Omental fat pad (tissue), 4 donors: Measurements from ENCODE around the gene MYLK2. TPM values are rescaled to one million over a fixed set of nuclear protein-coding genes. Genes with fewer than 3 reads are reported as not detected.

ENCODE experiments used
- ATAC-seq: fragments of 150-250 bp; one replicate; pipeline ENCODE4 v1.9.1; 2016; ENCODE audit warnings: mild to moderate bottlenecking, moderate library complexity; ENCODE audit not compliant: low FRiP score
- DNase-seq: peaks from one replicate; pipeline ENCODE4 v3.0.0-alpha.2; 2019; ENCODE audit warnings: low spot score
- total RNA-seq, 4 donors: library from RNA; depleted of rRNA; stranded (reverse); fragments of >200 nt; gene quantifications; one replicate each; pipeline ENCODE4 v1.1.0, GENCODE V29; 2016
- TF ChIP-seq, protein P1 (sequence below), 3 donors: fragments of 450-650 bp; IDR thresholded peaks; one replicate each; pipeline ENCODE4 v1.5.1; 2016 to 2017; ENCODE audit warnings: antibody characterized with exemption in 3 of 3, mild to moderate bottlenecking in 3 of 3, moderate library complexity in 2 of 3

Gene MYLK2
- total RNA-seq, 4 donors from 2014 or later = 0.12 TPM; not detected in 3

DNA sequence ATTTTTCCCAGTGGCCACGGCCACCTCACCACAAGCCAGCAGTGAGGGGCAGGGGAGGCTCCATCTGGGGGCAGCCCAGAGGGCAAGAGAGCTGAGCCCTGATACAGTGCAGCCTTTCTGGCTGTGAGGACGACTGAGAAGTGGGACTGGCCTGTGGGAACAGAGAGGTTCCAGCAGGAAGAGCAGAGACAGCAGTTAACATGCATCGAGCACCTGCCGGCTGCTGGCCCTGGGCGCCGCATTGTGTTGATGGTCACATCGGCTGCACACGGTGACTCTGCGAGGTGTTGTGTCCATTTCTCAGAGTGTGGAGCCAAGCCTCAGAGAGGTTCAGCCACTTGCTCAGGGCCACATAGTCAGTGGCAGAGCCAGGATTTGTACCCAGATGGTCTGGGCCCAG is 16.4 kb downstream of the MYLK2 start:
- TF ChIP-seq, protein P1, sequence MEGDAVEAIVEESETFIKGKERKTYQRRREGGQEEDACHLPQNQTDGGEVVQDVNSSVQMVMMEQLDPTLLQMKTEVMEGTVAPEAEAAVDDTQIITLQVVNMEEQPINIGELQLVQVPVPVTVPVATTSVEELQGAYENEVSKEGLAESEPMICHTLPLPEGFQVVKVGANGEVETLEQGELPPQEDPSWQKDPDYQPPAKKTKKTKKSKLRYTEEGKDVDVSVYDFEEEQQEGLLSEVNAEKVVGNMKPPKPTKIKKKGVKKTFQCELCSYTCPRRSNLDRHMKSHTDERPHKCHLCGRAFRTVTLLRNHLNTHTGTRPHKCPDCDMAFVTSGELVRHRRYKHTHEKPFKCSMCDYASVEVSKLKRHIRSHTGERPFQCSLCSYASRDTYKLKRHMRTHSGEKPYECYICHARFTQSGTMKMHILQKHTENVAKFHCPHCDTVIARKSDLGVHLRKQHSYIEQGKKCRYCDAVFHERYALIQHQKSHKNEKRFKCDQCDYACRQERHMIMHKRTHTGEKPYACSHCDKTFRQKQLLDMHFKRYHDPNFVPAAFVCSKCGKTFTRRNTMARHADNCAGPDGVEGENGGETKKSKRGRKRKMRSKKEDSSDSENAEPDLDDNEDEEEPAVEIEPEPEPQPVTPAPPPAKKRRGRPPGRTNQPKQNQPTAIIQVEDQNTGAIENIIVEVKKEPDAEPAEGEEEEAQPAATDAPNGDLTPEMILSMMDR (IDR thresholded peaks at IDR 0.05) = no peak
- DNase-seq (no peak), ATAC-seq (no peak)

DNA sequence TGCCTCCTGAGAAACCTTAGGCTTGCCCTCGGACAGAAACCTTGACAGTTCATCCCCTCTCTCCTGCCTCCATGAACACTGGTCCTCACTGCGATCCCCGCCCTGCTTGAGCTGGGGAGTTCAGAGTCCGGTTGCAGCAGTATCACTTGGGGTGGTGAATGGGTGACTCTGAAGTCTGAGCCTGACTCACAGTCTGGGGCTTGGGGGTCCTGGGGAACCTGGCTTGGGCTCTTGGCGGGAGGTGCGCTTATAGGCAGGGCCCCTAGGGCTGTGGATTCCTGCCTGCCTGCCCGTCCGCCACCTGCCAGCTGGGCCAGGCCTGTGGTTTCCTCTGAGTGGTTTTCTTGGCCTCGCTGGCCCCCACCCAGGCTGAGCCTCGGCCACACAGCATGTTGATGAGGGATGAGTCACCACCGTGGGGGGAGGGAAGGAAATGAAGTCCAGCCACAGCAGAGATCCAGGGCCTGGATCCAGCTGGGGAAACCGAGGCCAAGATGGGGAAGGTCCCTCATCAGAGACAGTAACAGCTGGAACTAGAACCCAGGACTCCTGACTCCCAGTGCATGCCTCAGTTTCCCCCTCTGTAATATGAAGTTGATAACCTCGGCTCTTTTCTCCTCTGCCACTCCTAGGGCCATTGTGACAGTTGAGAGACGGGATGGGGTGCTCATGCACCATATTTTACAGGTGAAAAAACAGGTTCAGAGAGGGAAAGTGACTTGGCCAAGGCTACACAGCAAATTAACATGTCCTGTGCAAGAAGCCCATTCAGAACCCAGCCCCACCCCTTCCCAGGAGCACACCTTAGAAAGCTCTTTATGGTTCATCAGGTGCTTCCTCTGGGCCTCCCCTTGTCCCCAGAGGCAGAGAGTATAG is 17.1 kb downstream of the MYLK2 start:
- peak; percentile 76 for DNase-seq
- peak; percentile 74 for ATAC-seq
- TF ChIP-seq, protein P1 (IDR thresholded peaks at IDR 0.05) = no peak

DNA sequence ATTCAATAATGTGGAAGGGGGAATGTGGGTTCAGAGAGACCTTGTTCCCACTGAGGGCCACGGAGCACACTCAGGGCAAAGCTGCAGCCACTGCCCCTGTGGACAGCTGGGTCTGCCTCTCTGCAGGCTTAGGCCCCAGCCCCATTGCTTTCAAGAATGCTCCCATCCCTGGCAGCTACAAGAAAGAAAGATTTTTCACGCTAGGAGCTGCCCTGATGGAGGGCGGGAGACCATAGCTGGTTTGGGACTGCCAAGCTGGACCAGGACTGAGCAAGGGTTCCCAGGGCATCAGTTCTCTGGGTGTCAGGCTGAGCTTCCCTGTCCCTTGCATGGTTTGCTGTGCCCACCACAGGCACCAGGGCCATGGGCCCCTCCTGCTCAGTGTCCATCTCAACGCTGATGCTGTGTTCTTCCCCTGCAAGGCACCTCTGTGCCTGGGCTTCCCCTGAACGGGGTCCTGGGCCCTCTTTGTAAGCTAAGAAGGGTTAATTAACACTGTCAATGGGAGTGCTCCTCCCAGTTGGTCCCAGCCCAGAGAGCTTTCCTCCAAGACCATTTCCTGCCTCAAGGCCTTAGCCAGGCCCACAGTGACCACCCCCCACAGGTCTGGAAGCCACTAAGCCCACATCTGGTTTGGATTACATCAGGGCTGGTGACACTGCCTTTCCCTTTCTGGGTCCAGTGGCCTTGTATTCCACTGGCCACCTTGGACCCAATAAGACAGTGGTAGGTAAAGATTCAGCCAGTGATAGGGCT is 17.9 kb downstream of the MYLK2 start:
- TF ChIP-seq, protein P1 (IDR thresholded peaks at IDR 0.05) = no peak
- DNase-seq (no peak), ATAC-seq (no peak)

DNA sequence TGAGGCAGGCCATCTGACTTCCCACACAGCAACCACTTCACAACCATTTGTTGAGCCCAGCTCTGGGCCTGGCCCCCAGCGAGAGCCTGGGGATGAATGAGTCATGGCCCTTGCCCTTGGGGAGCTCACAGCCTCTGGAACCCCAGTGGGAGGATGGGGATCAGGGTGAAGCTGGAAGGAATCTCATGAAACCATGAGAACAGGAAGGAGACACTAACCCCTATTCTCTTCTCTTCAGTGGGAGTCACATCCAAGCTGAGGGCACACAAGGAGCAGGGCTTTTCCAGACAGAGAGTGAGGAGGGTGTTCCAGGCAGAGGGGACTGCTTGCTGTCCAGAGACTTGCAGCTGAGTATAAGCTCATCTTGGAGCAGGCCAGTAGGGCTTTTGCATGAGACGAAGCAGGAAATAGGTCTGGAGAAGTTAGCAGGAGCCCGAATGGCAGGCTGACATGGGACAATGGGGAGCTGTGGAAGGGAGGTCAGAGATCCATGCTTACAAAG is 18.8 kb downstream of the MYLK2 start:
- TF ChIP-seq, protein P1 (IDR thresholded peaks at IDR 0.05) = no peak
- DNase-seq (no peak), ATAC-seq (no peak)

DNA sequence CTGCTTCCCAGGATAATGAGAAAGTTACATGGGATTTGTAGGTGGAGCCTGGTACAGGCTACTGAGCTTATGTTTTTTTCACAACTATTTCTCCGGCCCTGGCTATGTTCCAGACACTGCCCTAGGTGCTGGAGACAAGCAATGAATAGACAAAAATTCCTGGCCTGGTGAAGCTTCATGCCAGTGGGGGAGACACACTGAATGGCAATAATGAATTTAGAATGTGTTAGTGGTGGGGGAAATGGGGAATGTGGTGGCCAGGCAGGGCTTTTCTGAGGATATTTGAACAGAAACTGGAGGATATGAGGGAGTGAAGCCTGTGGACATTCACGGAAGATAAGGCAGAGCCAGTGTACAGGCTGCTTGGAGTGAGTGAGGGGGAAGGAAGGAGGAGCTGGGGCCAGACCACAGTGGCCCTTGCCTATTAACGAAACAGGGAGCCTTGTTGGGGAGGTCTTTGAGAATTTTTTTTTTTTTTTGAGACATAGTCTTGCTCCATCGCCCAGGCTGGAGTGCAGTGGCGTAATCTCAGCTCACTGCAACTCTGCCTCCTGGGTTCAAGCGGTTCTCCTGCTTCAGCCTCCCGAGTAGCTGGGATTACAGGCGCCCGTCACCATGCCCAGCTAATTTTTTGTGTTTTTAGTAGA is 19.6 kb downstream of the MYLK2 start:
- TF ChIP-seq, protein P1 (IDR thresholded peaks at IDR 0.05) = no peak
- DNase-seq = no peak
- ATAC-seq = no peak

DNA sequence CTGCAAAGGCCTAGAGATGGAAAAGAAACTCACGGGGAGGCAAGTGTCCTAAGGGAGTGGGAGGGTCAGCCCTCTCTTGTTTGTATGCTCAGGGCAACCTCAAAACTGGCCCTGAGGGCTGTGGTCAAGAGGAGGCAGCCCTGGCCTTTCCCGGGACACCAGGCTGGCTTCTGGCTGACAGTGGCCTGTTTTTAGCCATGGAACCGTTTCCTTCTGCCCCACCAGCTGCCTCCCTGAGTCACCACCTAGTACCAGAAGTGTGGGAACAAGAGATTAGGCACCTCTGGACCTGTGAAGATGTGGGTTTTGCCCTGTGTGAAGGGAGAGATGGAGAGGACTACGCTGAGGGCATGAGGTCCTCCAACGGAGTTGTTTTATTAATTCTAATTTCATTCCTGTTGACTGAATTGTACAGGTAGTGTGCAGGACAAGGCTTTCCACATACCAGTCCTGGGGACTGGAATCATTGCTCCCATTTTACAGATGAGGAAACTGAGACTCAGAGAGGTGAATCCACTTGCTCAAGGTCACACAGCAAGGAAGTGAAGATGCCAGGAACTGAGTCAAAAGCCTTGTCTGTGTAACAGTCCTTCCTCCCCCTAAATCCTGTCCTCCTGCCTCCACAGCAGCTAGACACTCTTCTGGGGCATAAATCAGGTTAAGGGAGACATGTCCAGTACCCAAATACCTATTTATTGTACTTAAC is 20.8 kb downstream of the MYLK2 start:
- no peak for DNase-seq
- TF ChIP-seq, protein P1 (IDR thresholded peaks at IDR 0.05) = no peak
- no peak for ATAC-seq
